ENCODE data around the gene NEUROD2.

DNA sequence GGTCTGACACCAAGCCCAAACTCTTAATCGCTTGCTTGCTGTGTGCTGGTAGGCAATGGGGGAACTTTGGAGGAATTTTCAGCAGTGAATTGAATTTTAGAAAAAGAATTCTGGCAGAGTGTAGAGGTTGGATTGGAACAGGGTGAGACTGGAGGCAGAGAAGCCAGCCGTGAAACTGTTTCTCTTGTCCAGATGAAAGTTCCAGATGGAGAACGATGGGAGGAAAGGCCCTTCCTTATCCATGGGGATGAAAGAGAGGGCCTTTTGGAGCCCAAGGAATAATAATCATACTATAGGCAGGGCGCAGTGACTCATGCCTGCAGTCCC lies 26.0 kb downstream of the NEUROD2 start:
- TF ChIP-seq POLR2A (IDR thresholded peaks at IDR 0.05; ENCODE audit: extremely low read depth, insufficient read length) (no peak), CTCF (IDR thresholded peaks at IDR 0.05; ENCODE audit: low read depth, low read length) (no peak)

All from NB4 (cell line).